Neural progenitor cell (in vitro differentiated cells): ENCODE results near the gene RGS10. TPM values are rescaled to one million over a fixed set of nuclear protein-coding genes. Genes with fewer than 3 reads are reported as not detected.

Source experiments
- DNase-seq: peaks from one replicate; pipeline ENCODE4 v3.0.0-alpha.2; 2016; ENCODE audit warnings: low spot score
- H2AFZ ChIP-seq: fragments of 200-600 bp; sonication (generic); replicated peaks from 2 replicates; pipeline ENCODE4 v1.6.1; 2016; ENCODE audit warnings: antibody characterized with exemption
- H3F3A ChIP-seq: fragments of 200-600 bp; sonication (generic); 2 replicates; pipeline ENCODE4 v1.6.1; 2016; ENCODE audit warnings: antibody characterized with exemption, low read depth
- H3K27ac ChIP-seq: fragments of 200-600 bp; sonication (generic); 2 replicates; pipeline ENCODE4 v1.5.1; 2016; ENCODE audit warnings: mild to moderate bottlenecking
- H3K27me3 ChIP-seq: fragments of 200-600 bp; sonication (generic); 2 replicates; pipeline ENCODE4 v1.6.1; 2016; ENCODE audit warnings: mild to moderate bottlenecking, moderate library complexity
- H3K36me3 ChIP-seq: fragments of 200-600 bp; sonication (generic); 2 replicates; pipeline ENCODE4 v1.5.1; 2016
- H3K4me1 ChIP-seq: fragments of 200-600 bp; sonication (generic); 2 replicates; pipeline ENCODE4 v1.6.1; 2016; ENCODE audit warnings: mixed run types
- H3K4me2 ChIP-seq: fragments of 200-600 bp; sonication (generic); 2 replicates; pipeline ENCODE4 v1.6.1; 2016
- H3K4me3 ChIP-seq: fragments of 200-600 bp; sonication (generic); 2 replicates; pipeline ENCODE4 v1.5.1; 2016
- H3K79me2 ChIP-seq: fragments of 200-600 bp; sonication (generic); 2 replicates; pipeline ENCODE4 v1.6.1; 2016; ENCODE audit warnings: low read depth
- H3K9ac ChIP-seq: fragments of 200-600 bp; sonication (generic); 2 replicates; pipeline ENCODE4 v1.6.1; 2016
- H3K9me3 ChIP-seq: fragments of 200-600 bp; sonication (generic); 2 replicates; pipeline ENCODE4 v1.5.1; 2016; ENCODE audit warnings: low read depth
- H4K20me1 ChIP-seq: fragments of 200-600 bp; sonication (generic); 2 replicates; pipeline ENCODE4 v1.6.1; 2016; ENCODE audit warnings: low read depth
- H3K27ac Mint-ChIP-seq: 3 replicates; pipeline ENCODE4 v1.8.0; 2021; ENCODE audit warnings: mixed read lengths
- H3K27me3 Mint-ChIP-seq: 2 replicates; pipeline ENCODE4 v1.8.0; 2022; ENCODE audit warnings: low read depth, mild to moderate bottlenecking, inconsistent platforms, moderate library complexity, mixed read lengths; ENCODE audit not compliant: insufficient read depth
- H3K36me3 Mint-ChIP-seq: 3 replicates; pipeline ENCODE4 v1.8.0; 2021; ENCODE audit warnings: mixed read lengths
- H3K4me1 Mint-ChIP-seq: 3 replicates; pipeline ENCODE4 v1.8.0; 2021; ENCODE audit warnings: mixed read lengths
- H3K4me3 Mint-ChIP-seq: 3 replicates; pipeline ENCODE4 v1.8.0; 2021; ENCODE audit warnings: mild to moderate bottlenecking, moderate library complexity, mixed read lengths
- H3K9me3 Mint-ChIP-seq: 3 replicates; pipeline ENCODE4 v1.8.0; 2020; ENCODE audit warnings: mixed read lengths
- CTCF ChIP-seq: fragments of 200-600 bp; sonication (generic); IDR thresholded peaks from 2 replicates; pipeline ENCODE4 v1.5.1; 2017; ENCODE audit warnings: antibody characterized with exemption, mild to moderate bottlenecking
- EZH2 ChIP-seq: fragments of 200-600 bp; sonication (generic); IDR thresholded peaks from 2 replicates; pipeline ENCODE4 v1.6.1; 2017; ENCODE audit warnings: antibody characterized with exemption, mild to moderate bottlenecking, moderate library complexity
- EZH2phosphoT487 ChIP-seq: fragments of 200-600 bp; sonication (generic); IDR thresholded peaks from 2 replicates; pipeline ENCODE4 v1.6.1; 2017; ENCODE audit warnings: antibody characterized with exemption
- total RNA-seq: library from RNA; depleted of rRNA; stranded (reverse); fragments of >200 nt; gene quantifications from 2 replicates; pipeline ENCODE4 v1.2.3, GENCODE V29; 2015; ENCODE audit warnings: low replicate concordance

RGS10 gene
- total RNA-seq, 1 donor from 2014 or later: 12.0 TPM

DNA sequence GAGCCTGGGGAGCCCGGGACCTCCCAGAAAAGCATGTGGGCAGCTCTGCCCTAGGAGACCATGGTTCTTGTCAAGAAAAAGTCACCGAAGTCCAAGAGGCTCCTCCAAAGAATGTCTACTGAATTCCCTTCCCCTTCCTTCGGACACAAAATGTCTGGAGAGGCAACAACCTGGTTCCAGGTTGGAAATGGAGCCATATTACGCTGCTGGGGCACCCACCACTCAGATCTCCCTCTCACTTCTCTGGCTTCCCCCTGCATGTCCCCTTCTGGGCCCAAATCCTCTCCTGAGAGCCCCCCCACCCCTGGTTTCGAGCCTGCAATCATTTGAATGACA is 52.6 kb downstream of the RGS10 start:
- TF ChIP-seq EZH2 (no peak), EZH2phosphoT487 (no peak), CTCF (no peak)
- H3K4me3 Mint-ChIP-seq: no peak overlapping the region
- peak overlapping the region; percentile 85 for H2AFZ ChIP-seq
- H3K4me1 Mint-ChIP-seq: peaks cover 8% of the 10 kb centered on the region
- H4K20me1 ChIP-seq: no peaks in the 10 kb centered on the region
- no peaks in the 10 kb centered on the region for H3K36me3 ChIP-seq
- H3K27ac ChIP-seq: no peak overlapping the region
- H3K27me3 Mint-ChIP-seq: no peaks in the 10 kb centered on the region
- H3K4me3 ChIP-seq: no peak overlapping the region
- H3K4me2 ChIP-seq: no peak overlapping the region
- H3K9me3 Mint-ChIP-seq: no peaks in the 10 kb centered on the region
- H3K27me3 ChIP-seq: no peaks in the 10 kb centered on the region
- no peaks in the 10 kb centered on the region for H3F3A ChIP-seq
- no peak overlapping the region for H3K9ac ChIP-seq
- H3K36me3 Mint-ChIP-seq: no peaks in the 10 kb centered on the region
- no peaks in the 10 kb centered on the region for H3K79me2 ChIP-seq
- H3K9me3 ChIP-seq: no peaks in the 10 kb centered on the region
- no peak for DNase-seq
- no peaks in the 10 kb centered on the region for H3K4me1 ChIP-seq
- no peak overlapping the region for H3K27ac Mint-ChIP-seq

GRCh38 chr10:119488675-119489074 is 53.8 kb downstream of the RGS10 start:
- Histone ChIP-seq H3K4me2 (no peak overlapping the region), H3K9ac (no peak overlapping the region), H2AFZ (no peak overlapping the region), H3K27me3 (no peaks in the 10 kb centered on the region), H3K4me3 (no peak overlapping the region), H3K4me1 (no peaks in the 10 kb centered on the region), H4K20me1 (no peaks in the 10 kb centered on the region), H3F3A (no peaks in the 10 kb centered on the region), H3K36me3 (no peaks in the 10 kb centered on the region), H3K27ac (no peak overlapping the region), H3K79me2 (no peaks in the 10 kb centered on the region), H3K9me3 (no peaks in the 10 kb centered on the region)
- H3K4me1 Mint-ChIP-seq: peaks cover 5% of the 10 kb centered on the region
- H3K9me3 Mint-ChIP-seq: no peaks in the 10 kb centered on the region
- no peak for TF ChIP-seq EZH2phosphoT487
- TF ChIP-seq CTCF: no peak
- TF ChIP-seq EZH2: no peak
- no peak overlapping the region for H3K27ac Mint-ChIP-seq
- H3K4me3 Mint-ChIP-seq: no peak overlapping the region
- no peaks in the 10 kb centered on the region for H3K36me3 Mint-ChIP-seq
- no peak for DNase-seq
- no peaks in the 10 kb centered on the region for H3K27me3 Mint-ChIP-seq

DNA sequence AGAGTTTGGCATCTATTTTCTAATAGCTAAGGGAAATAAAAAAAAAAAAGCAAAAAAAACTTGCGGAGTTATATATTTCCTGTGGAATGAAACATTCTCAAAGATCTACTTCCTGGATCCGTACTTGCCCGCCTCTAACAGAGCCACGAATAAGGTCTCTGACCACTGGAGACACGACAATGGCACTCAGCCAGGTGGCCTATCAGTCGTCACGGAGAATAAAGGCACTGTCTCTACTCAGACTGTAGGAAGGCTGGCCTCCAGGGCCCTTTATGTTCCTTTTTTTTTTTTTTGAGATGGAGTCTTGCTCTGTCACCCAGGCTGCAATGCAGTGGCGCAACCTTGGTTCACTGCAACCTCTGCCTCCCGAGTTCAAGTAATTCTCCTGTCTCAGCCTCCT is 58.7 kb downstream of the RGS10 start:
- H3K27me3 ChIP-seq: peaks cover 20% of the 10 kb centered on the region
- peaks cover under 1% of the 10 kb centered on the region for H3K27me3 Mint-ChIP-seq
- H3K9me3 ChIP-seq: no peaks in the 10 kb centered on the region
- H3K79me2 ChIP-seq: no peaks in the 10 kb centered on the region
- H3K4me1 ChIP-seq: peaks cover 8% of the 10 kb centered on the region
- DNase-seq: no peak
- no peaks in the 10 kb centered on the region for H3K9me3 Mint-ChIP-seq
- peaks cover 12% of the 10 kb centered on the region for H3F3A ChIP-seq
- H3K4me3 ChIP-seq: no peak overlapping the region
- H2AFZ ChIP-seq: no peak overlapping the region
- H3K4me3 Mint-ChIP-seq: no peak overlapping the region
- H3K27ac ChIP-seq: no peak overlapping the region
- H3K4me2 ChIP-seq: no peak overlapping the region
- TF ChIP-seq EZH2: no peak
- no peak overlapping the region for H3K9ac ChIP-seq
- no peak overlapping the region for H3K27ac Mint-ChIP-seq
- no peaks in the 10 kb centered on the region for H3K36me3 Mint-ChIP-seq
- H3K4me1 Mint-ChIP-seq: peaks cover 15% of the 10 kb centered on the region
- no peaks in the 10 kb centered on the region for H4K20me1 ChIP-seq
- no peaks in the 10 kb centered on the region for H3K36me3 ChIP-seq

DNA sequence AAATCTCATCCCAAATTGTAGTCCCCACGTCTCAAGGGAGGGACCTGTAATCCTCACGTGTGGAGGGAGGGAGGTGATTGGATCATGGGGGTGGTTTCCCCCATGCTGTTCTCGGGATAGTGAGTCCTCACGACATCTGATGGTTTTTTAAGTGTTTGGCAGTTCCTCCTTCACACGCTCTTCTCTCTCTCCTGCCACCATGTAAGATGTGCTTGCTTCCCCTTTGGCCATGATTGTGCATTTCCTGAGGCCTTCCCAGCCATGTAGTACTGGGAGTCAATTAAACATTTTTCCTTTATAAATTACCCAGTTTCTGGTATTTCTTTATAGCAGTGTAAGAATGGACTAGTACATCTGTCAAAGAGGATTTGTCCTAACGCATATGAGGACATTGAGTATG is 59.5 kb downstream of the RGS10 start:
- Histone ChIP-seq H4K20me1 (no peaks in the 10 kb centered on the region), H3K79me2 (no peaks in the 10 kb centered on the region), H3K4me2 (no peak overlapping the region), H3K4me3 (no peak overlapping the region), H3K36me3 (no peaks in the 10 kb centered on the region), H3F3A (peaks cover 12% of the 10 kb centered on the region), H2AFZ (no peak overlapping the region), H3K9me3 (no peaks in the 10 kb centered on the region), H3K27me3 (peaks cover 29% of the 10 kb centered on the region), H3K9ac (no peak overlapping the region), H3K27ac (no peak overlapping the region), H3K4me1 (peaks cover 16% of the 10 kb centered on the region)
- H3K4me1 Mint-ChIP-seq: peaks cover 19% of the 10 kb centered on the region
- DNase-seq: no peak
- TF ChIP-seq EZH2 (no peak), CTCF (no peak), EZH2phosphoT487 (no peak)
- no peak overlapping the region for H3K27ac Mint-ChIP-seq
- peaks cover 3% of the 10 kb centered on the region for H3K27me3 Mint-ChIP-seq
- H3K9me3 Mint-ChIP-seq: no peaks in the 10 kb centered on the region
- no peaks in the 10 kb centered on the region for H3K36me3 Mint-ChIP-seq
- no peak overlapping the region for H3K4me3 Mint-ChIP-seq
